Activated CD4-positive, CD25-positive, alpha-beta regulatory T cell treated with anti-CD3 and anti-CD28 coated beads, Interleukin-2, amount 50 U/mL, for 24 hours (primary cell): Measurements from ENCODE around the gene DDX41.

Source experiments
- ATAC-seq, 2 donors: fragments of 150-1000 bp; cut with Tn5 transposase; one replicate each; pipeline ENCODE4 v1.10.0; 2021; ENCODE audit warnings: mild to moderate bottlenecking in 1 of 2, moderate library complexity in 1 of 2

Gene DDX41

GRCh38 chr5:177467436-177467835 is 49.3 kb downstream of the DDX41 start:
- no peak for ATAC-seq

GRCh38 chr5:177466861-177467260 is 49.9 kb downstream of the DDX41 start:
- no peak for ATAC-seq

GRCh38 chr5:177465044-177465443 is 51.7 kb downstream of the DDX41 start:
- ATAC-seq, result no peak

GRCh38 chr5:177462021-177462670 is 54.6 kb downstream of the DDX41 start:
- ATAC-seq, result no peak
